Adrenal gland (tissue), 5 donors: ENCODE measurements around the gene GRIN3A.

Experiments used
- CTCF ChIP-seq, 6 experiments: fragments of 450-650 bp in 4 of 6; fragments of 200-600 bp in 2 of 6; sonication (generic) in 1 of 6; IDR thresholded peaks; 1 replicate in 5 of 6; 2 replicates in 1 of 6; pipeline versions ENCODE4 v1.5.1 to v1.8.0; 2016 to 2021; ENCODE audit warnings: antibody characterized with exemption in 6 of 6, mild to moderate bottlenecking in 2 of 6, moderate library complexity in 1 of 6
- POLR2A ChIP-seq, 2 donors: fragments of 450-650 bp; IDR thresholded peaks; one replicate each; pipeline ENCODE4 v1.6.1; 2017; ENCODE audit warnings: antibody characterized with exemption in 2 of 2, mild to moderate bottlenecking in 2 of 2, moderate library complexity in 1 of 2
- donor health status: DM: no; HTN: no; CAD: no.

DNA sequence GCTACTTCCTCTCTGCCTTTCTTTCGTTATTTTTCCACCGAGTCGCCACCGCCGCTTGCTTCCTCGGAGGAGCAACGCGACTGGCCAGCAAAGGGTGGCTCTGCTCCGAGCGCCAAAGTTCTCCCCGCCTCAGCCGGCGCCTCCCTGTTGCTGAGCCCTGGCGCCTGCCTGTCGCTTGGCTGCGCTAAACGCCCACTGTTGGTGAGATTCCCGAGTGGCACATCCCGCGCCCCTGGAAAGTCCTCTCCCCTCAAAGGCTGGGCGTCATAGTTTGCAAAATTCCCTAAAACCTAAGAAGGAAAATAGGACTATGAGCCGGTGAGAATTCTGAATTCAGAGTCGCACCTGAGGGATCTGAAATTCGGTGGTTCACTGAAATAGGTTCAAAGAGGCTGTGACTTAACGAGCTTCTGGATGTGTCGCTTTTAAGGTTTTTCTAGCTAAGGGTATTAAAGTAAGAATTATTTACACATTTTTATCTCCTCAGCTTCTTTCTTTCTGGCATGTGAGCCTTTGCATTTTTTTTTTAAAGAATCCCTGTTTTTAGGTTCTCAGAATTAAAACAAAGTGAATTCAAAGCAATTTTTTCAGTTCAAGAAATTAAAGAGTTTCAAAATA lies at the start of gene GRIN3A:
- TF ChIP-seq CTCF (IDR thresholded peaks at IDR 0.05), result no peak
- no peak for TF ChIP-seq POLR2A (IDR thresholded peaks at IDR 0.05)
